ENCODE measurements around the gene PSMA7.

DNA sequence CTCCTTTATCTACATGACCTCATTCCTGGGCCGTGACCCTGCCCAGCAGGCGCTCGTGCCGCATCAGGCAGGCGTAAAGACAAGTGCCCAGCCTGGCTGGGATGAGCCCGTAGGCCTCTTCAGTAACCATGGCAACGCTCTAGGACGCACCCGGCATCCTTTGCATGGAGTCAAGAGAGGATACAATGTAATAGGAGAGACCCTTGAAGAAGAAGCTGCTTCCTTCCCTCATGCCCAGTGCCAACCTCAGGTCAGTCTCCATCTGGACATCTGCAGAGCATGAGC lies 25.9 kb downstream of the PSMA7 start:
- no peak for TF ChIP-seq EP300 (IDR thresholded peaks at IDR 0.05; ENCODE audit: low read depth)
- TF ChIP-seq POLR2A (IDR thresholded peaks at IDR 0.05), result no peak

Data from transverse colon (tissue), 1 donor.